Glomerular visceral epithelial cell (primary cell): Measurements from ENCODE around the gene RPS15.

Experiments
- DNase-seq: peaks from one replicate; pipeline ENCODE4 v3.0.0-alpha.2; 2016; ENCODE audit errors: extremely low spot score

Gene RPS15

GRCh38 chr19:1438035-1438932, at the start of gene RPS15:
TSS of gene RPS15 (plus strand) at chr19:1438396. CDS start at chr19:1438426, 30 bp downstream.
- DNase-seq, result peak; percentile 96

- DNase-seq, result no peak
These were observed 49.6 kb upstream of the RPS15 start for GRCh38 chr19:1388637-1389026.

DNA sequence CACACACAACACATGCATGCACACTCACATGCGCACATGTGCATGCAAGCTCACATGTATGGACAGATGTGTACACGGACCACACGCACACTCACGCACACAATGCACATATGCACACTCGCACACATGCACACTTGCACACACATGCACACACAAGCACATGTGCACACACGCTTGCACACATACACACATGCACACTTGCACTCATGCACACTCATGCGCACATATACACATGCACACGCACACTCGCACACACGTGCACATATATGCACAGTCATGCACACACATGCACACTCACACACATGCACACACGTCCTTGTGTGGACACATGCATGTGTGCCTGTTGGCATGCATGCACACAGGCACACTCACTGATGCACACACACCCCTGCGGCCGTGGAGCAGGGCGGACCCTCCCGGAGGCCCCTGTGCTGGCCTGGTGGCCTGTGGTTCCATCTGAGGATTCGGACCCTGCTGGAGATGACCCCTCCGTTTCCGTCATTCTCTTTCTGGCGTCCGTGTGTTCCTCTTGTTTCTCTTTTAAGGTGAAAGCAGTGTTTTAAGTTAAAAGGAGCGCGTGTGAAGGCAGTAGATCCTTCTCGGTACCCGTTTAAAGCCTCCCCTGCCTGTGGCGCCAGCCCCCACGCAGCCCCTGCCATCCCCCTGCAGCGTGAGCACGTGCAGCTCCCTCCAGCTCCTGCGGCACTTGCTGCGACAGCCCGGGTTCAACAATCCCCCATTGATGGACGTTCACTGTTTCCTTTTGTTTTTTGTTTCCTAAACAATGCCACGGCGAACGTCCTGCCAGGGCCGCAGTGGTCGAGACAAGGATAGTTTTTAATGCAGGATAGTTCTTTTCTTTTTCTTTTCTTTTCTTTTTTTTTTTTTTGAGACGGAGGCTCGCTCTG, 48.9 kb upstream of the RPS15 start:
- no peak for DNase-seq

GRCh38 chr19:1390890-1391423, 47.2 kb upstream of the RPS15 start:
- DNase-seq, result no peak

GRCh38 chr19:1392407-1392806, 45.8 kb upstream of the RPS15 start:
- no peak for DNase-seq

DNA sequence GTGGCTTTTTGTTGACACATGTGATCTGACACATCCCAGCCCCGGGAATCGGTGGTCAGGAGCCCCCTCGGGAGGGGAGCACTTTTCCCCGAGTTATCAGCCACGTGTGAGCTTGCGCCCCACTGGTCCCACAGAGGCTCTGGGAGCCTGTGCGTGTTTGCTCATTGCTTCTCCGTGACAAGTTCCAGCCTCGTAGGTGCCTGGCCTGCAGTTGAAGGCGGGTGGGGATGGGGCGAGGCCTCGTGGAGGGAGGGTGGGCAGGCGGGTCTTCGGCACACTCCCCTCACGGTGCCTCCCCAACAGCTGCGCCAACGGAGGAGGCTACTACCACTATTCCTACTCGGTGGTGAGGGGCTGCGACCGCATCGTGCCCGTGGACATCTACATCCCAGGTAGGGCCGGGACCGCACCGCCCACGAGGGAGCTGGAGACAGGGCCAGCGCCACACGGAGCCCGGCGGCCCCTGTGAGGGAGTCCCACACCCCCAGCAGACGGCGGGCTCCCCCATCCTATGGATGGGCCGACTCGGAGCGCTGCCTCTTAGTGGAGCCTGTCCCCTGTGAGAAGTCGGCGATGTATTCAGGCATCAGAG, 45.2 kb upstream of the RPS15 start:
- no peak for DNase-seq

DNA sequence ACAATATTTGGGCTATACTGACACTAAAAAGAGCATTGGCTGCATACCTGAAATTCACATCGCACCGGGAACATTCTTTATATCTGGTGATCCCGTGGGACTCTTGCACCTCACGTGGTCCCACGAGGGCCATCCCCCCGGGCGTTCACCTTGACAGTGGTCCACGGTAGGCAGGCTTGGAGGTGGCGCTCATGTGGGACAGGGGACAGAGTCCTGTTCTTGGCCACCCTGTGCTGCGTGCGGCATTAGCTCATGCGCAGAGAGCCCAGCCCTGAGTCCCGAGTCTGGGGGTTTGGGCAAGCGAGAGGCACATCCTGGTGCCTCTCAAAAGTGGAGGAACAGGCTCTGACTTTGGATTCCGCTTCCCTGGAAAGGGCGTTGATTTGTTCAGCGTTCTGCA, 44.4 kb upstream of the RPS15 start:
- no peak for DNase-seq

GRCh38 chr19:1394252-1395193, 43.7 kb upstream of the RPS15 start:
- DNase-seq, result no peak

GRCh38 chr19:1395194-1396018, 42.8 kb upstream of the RPS15 start:
- no peak for DNase-seq

DNA sequence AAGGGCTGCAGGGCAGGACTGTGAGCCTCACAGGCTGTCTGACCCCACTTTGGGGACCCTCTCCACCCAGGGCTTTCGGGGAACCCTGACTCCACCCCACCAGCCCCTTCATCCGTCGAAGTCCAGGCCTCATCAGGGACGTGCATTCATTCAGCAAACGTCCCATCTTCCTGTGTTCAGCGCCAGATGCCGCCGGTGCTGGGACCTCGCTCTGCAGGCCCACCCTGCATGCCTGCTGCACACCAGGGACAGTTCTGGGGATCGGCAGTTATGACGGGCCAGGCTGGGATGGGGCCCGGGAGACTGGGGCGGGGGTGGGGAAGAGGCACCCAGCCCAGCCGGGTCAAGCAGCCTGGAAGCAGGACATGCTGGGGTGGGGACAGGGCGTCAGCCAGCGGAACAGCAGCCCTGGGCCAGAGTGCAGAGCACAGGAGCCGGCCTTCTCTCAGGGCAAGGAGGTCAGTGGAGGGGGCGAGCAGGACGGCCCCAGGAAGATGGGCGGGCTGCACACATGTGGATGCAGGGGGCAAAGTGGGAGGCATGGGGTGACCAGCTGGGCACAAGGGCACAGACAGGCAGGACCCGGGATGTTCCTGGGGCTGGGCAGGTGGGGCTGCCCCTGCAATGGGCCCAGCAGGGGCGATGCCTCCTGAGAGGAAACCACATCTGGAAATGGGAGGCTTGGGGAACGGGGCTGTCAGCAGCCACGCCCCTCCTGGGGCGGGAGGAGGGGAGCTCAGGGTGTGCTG, 42.0 kb upstream of the RPS15 start:
- DNase-seq, result no peak

DNA sequence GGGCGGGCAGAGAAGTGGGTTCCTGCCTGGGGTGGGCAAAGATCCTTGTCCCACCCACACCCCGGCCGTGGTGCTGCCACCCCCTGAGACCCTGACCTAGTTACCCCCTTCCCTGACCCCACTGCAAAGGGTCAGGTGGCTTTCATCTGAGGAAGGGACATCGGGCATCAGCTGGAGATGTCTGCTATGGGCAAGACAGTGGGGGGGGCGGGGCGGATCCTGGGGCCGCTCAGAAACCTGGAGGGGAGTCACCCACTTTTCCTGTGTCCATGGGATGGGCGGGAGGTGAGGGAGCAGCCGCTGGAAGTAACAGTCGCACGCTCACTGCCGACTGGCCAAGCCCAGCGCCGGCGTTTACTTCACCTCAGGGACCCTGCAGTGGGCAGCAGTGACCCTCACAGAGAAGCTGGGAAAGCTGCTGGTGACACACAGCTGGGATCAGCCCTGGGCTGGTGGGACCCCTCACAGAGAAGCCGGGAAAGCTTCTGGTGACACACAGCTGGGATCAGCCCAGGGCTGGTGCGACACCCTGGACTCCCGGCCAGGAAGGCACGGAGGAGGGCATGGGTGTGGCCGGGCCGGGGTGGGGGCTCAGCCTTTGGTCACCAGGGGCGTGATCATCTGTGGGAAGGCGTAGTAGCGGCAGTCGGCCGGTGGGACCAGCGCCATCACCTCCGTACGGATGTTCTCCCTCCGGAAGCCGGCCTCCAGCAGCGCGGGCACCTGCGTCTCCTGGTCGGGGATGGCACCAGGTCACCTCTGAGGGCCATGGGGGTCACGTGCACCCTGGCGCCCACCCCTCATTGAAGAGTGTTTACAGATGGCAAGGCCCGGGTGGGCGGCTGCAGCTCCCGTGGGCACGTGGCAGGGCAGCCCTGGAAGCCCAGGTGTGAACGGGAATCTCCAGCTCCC, 41.2 kb upstream of the RPS15 start:
- no peak for DNase-seq

- DNase-seq, result no peak
These were observed 40.4 kb upstream of the RPS15 start for GRCh38 chr19:1397838-1398237.

DNA sequence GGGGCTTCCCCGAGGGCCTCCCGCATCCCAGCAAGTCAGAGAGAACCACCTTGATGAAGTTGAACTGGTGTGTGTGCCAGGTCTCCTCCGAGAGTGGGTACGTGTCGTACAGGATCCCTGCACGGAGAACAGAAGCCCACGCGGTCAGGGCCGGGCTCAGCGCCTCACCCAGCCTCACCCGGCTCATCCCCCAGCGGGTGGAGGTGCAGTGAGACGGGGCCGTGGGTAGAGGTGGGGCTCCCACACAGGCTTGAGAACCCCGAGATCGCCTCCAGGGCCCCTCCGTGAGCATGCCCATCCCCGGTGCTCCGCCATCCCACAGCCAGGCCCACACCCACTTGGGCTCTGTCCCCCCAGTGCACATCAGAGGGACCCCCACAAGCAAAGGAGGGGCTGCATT, 39.1 kb upstream of the RPS15 start:
- no peak for DNase-seq

DNA sequence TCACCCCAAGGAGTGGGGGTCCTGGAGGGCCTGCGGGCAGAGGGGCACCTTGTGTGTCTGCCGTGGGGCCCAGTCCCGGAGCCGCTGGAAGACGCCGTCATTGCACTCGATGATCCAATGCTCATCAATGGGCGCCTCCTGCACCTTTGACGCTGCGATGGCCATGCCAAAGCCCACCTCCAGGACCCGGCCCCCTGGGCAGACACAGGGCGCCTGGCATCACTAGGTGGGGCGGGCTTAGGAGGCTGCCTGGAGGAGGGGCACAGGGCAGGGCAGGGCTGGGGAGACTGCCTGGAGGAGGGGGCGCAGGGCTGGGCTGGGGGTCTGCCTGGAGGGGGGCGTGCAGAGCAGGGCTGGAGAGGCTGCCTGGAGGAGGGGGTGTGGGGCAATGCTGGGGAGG, 38.5 kb upstream of the RPS15 start:
- no peak for DNase-seq

DNA sequence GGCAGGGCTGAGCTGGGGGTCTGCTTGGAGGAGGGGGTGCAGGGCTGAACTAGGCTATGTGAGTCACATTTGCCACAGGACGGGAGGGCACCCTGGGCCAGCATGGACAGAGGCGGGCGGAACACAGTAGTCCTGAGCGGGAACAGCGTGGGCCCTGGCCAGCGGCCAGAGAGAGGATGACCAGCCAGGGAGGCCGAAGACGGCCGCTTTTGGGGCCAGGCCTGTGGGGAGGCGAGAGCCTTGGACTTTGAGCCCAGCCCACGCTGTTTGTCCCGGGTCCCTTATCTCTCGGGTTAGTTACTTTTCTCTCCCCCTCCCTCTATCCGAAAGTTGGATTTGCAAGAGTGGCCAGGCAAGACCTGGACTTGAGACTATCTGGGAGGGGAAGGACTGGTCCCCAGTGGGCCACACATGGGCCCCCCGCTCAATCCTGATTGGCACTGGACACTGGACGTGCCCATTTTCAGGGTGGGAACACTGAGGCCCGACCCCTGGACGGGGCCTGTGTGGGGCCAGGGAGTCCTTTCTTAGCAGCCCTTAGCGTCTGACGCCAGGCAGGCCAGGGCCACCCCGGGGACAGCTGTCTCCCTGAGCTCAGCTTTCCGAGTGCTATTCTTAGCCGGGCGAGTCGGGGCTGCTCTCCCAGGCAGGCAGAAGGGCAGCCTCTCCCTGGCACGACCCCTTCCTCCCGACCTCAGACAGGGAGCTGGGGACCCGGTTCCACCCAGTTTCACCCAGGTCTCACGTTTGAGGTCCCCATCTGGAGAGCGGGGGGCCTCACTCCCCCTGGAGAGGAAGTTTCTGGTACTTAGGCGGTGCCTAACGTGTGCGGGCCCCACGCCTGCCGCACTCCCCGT, 37.7 kb upstream of the RPS15 start:
- DNase-seq, result no peak

- peak; percentile 52 for DNase-seq
These were observed 36.9 kb upstream of the RPS15 start, which contains the start of gene GAMT for GRCh38 chr19:1401138-1401888. TSS of gene GAMT (minus strand) at chr19:1401542. CDS start at chr19:1401476, 66 bp downstream.

DNA sequence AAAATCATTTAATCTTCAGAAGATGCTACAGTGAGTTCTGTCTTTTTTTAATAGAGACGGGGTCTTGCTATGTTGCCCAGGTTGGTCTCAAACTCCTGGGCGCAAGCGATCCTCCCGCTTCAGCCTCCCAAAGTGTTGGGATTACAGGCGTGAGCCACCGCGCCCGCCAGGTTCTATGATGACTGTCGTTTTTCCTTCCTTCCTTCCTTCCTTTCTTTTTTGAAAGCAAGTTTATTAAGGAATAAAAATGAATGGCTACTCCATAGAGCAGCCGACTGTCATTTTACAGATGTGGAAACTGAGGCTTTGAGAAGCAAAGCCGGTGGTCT, 36.3 kb upstream of the RPS15 start:
- DNase-seq, result no peak
